Measurements from ENCODE around the gene KSR1. TPM values are rescaled to one million over a fixed set of nuclear protein-coding genes. Genes with fewer than 3 reads are reported as not detected.
A peak's percentile ranks its signal among the peaks of the same experiment; 100 is the strongest.

Gene KSR1
- polyA plus RNA-seq, 4 donors = 8.6 to 73.8 (median 12.9) TPM

DNA sequence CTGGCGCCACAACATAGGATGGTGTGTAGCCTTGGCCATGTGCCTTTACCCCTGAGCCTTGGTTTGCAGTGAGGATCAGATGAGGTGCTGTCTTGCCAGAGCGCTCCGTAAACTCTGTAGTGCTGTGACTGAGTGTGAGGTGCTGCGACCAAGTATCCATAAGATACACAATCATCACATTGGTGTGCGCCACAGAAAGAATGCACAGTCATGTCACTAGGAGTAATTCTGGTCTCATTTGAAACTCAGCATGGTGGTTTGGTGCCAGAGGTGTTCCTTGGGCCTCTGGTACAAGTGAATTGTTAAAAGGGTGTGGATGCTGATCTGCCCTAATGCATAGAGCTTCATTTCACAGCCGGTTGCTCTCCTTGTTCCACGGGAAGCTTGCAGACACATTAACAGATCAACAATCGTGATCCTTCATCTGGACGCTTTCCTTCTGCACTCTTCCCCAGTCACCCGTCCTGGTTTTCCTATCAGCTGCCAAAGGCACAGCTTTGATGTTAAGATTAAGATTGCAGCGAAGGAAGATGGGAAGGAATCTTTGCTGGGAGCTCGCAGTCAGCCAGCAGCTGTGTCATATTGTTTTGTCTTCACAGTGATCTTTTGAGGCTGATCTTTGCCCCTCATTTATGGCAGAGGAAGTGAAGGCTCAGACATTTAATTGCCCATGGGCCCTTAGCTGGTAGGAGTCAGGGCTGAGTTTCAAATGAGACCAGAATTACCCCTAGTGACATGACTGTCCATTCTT lies 79.1 kb downstream of the KSR1 start:
- peak overlapping the region; percentile 70 to 93 (median 84) for H3K27ac ChIP-seq (ENCODE audit: low read depth in 1 of 3, low read length in 2 of 3)
- no peaks in the 10 kb centered on the region for H3K27me3 ChIP-seq (ENCODE audit: control insufficient read depth in 3 of 3, insufficient read depth in 3 of 3, low read length in 3 of 3)
- H3K36me3 ChIP-seq (ENCODE audit: control insufficient read depth in 3 of 3, insufficient read depth in 2 of 3, low read depth in 1 of 3, low read length in 3 of 3) = peaks cover 0 to 9% (median 0%) of the 10 kb centered on the region in 3 donors
- 29 to 63% (median 46%) methylated on average over 12 of the region's 12 CpGs for whole genome bisulfite sequencing, 3 donors
- peak; percentile 92 for DNase-seq
- peaks cover 7 to 77% (median 21%) of the 10 kb centered on the region in 3 donors for H3K4me1 ChIP-seq (ENCODE audit: control insufficient read depth in 3 of 3, insufficient read depth in 2 of 3, low read depth in 1 of 3, low read length in 2 of 3)
- H3K4me3 ChIP-seq (ENCODE audit: low read depth in 1 of 3, low read length in 3 of 3) = no peak overlapping the region
- H3K9me3 ChIP-seq (ENCODE audit: control insufficient read depth in 2 of 2, insufficient read depth in 1 of 2, low read depth in 1 of 2, low read length in 1 of 2) = no peaks in the 10 kb centered on the region
- no peak for FAIRE-seq

DNA sequence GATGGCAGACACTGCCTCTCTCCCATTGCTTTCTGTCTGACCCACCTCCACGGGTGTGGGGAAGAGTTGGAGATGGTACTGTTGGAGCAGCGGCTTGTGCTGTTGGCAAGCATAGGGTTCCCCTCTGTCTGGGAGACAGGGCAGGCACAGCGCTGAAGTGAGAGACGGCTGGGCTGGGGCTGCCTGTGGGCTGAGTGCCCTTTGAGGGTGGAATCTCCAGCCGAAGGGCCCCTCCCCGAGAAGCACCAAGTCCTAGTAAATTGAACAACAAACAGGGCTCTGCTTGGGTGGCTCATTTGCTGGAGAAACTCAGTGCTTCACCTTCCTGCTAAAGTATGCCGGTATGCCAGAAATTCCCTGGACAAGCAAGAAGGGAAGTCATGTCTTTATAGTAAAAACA lies 79.7 kb downstream of the KSR1 start:
- Histone ChIP-seq H3K9me3 (ENCODE audit: control insufficient read depth in 2 of 2, insufficient read depth in 1 of 2, low read depth in 1 of 2, low read length in 1 of 2) (no peaks in the 10 kb centered on the region), H3K27ac (ENCODE audit: low read depth in 1 of 3, low read length in 2 of 3) (peak overlapping the region; percentile 70 to 93 (median 84)), H3K4me1 (ENCODE audit: control insufficient read depth in 3 of 3, insufficient read depth in 2 of 3, low read depth in 1 of 3, low read length in 2 of 3) (peaks cover 7 to 77% (median 24%) of the 10 kb centered on the region in 3 donors), H3K4me3 (ENCODE audit: low read depth in 1 of 3, low read length in 3 of 3) (no peak overlapping the region), H3K36me3 (ENCODE audit: control insufficient read depth in 3 of 3, insufficient read depth in 2 of 3, low read depth in 1 of 3, low read length in 3 of 3) (peaks cover 0 to 11% (median 0%) of the 10 kb centered on the region in 3 donors), H3K27me3 (ENCODE audit: control insufficient read depth in 3 of 3, insufficient read depth in 3 of 3, low read length in 3 of 3) (no peaks in the 10 kb centered on the region)
- FAIRE-seq (no peak), DNase-seq (no peak)
- WGBS, 3 donors = 16 to 50% (median 40%) methylated on average over 6 to 7 of the region's 7 CpGs

- Histone ChIP-seq H3K4me3 (ENCODE audit: low read depth in 1 of 3, low read length in 3 of 3) (no peak overlapping the region), H3K36me3 (ENCODE audit: control insufficient read depth in 3 of 3, insufficient read depth in 2 of 3, low read depth in 1 of 3, low read length in 3 of 3) (peaks cover 0 to 12% (median 0%) of the 10 kb centered on the region in 3 donors), H3K27me3 (ENCODE audit: control insufficient read depth in 3 of 3, insufficient read depth in 3 of 3, low read length in 3 of 3) (no peaks in the 10 kb centered on the region), H3K9me3 (ENCODE audit: control insufficient read depth in 2 of 2, insufficient read depth in 1 of 2, low read depth in 1 of 2, low read length in 1 of 2) (no peaks in the 10 kb centered on the region), H3K27ac (ENCODE audit: low read depth in 1 of 3, low read length in 2 of 3) (peak overlapping the region in 1 of 3 donors; percentile 93), H3K4me1 (ENCODE audit: control insufficient read depth in 3 of 3, insufficient read depth in 2 of 3, low read depth in 1 of 3, low read length in 2 of 3) (peaks cover 7 to 76% (median 26%) of the 10 kb centered on the region in 3 donors)
- FAIRE-seq (no peak), DNase-seq (no peak)
- WGBS, 3 donors = 70 to 91% (median 85%) methylated on average over 3 of the region's 3 CpGs
Observed at GRCh38 chr17:27536781-27537180, 80.5 kb downstream of the KSR1 start.

DNA sequence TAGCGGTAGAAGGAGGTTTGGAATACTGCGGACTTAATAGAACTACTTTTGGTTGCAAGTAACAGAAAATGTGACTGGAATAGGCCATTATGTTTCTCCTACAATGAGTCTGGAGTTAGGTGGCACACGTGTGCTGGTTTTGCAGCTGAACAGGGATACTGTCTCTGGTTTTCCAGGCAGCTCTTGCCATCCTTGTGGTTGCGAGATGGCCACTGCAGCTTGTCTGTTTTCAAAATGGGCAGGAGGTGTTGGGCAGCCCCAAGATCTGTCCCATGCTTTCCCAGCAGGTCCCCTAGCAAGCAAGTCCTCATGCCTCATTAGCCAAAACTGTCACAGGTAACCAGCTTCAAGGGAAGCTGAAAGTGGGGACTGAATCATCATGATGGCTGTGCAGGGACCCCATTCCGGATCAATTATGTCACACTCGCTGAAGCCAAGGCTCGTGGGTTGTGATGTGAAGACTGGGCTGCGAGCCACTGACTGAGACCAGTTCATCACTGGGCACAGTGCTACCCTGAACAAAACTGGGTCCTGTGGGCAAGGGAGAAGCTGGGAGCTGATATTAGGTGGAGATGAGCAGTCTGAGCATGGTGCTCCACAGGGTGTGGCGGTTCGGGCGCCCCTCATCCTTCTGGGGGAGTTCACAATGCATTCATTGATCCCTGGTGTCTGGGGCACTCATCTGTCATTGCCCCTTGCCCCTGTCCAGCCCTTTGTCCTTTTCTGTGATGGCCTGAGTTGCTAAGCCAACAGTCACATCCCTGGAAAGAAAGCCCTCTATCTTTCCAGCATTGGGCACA lies 82.1 kb downstream of the KSR1 start:
- WGBS, 3 donors = 87 to 89% (median 89%) methylated on average over 10 to 11 of the region's 11 CpGs
- peaks cover 0 to 16% (median 0%) of the 10 kb centered on the region in 3 donors for H3K36me3 ChIP-seq (ENCODE audit: control insufficient read depth in 3 of 3, insufficient read depth in 2 of 3, low read depth in 1 of 3, low read length in 3 of 3)
- DNase-seq = no peak
- peaks cover 12 to 71% (median 26%) of the 10 kb centered on the region in 3 donors for H3K4me1 ChIP-seq (ENCODE audit: control insufficient read depth in 3 of 3, insufficient read depth in 2 of 3, low read depth in 1 of 3, low read length in 2 of 3)
- no peak overlapping the region for H3K27ac ChIP-seq (ENCODE audit: low read depth in 1 of 3, low read length in 2 of 3)
- H3K9me3 ChIP-seq (ENCODE audit: control insufficient read depth in 2 of 2, insufficient read depth in 1 of 2, low read depth in 1 of 2, low read length in 1 of 2) = no peaks in the 10 kb centered on the region
- H3K4me3 ChIP-seq (ENCODE audit: low read depth in 1 of 3, low read length in 3 of 3) = no peak overlapping the region
- no peaks in the 10 kb centered on the region for H3K27me3 ChIP-seq (ENCODE audit: control insufficient read depth in 3 of 3, insufficient read depth in 3 of 3, low read length in 3 of 3)
- FAIRE-seq = no peak

DNA sequence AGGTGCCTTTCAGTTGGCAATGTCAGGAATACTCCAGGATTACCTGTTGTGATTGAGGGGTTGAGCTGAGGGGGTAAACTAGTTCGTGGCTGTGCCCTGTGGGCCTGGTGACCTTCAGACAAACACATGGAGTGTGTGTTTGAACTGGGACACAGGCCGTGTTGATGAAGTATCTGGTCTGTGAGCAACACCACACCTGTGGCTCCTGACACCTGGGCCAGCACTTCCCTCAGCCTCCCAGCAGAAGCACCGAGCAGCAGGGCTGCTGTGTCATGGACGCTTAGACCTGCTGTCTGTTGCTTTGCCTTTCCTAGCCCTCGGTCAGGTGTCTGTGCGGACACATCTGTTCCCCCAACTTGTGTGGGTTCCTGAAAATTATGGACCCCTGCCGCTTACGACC lies 82.9 kb downstream of the KSR1 start:
- no peak for FAIRE-seq
- Histone ChIP-seq H3K36me3 (ENCODE audit: control insufficient read depth in 3 of 3, insufficient read depth in 2 of 3, low read depth in 1 of 3, low read length in 3 of 3) (peaks cover 0 to 18% (median 0%) of the 10 kb centered on the region in 3 donors), H3K27me3 (ENCODE audit: control insufficient read depth in 3 of 3, insufficient read depth in 3 of 3, low read length in 3 of 3) (no peaks in the 10 kb centered on the region), H3K9me3 (ENCODE audit: control insufficient read depth in 2 of 2, insufficient read depth in 1 of 2, low read depth in 1 of 2, low read length in 1 of 2) (no peaks in the 10 kb centered on the region), H3K4me1 (ENCODE audit: control insufficient read depth in 3 of 3, insufficient read depth in 2 of 3, low read depth in 1 of 3, low read length in 2 of 3) (peaks cover 12 to 70% (median 26%) of the 10 kb centered on the region in 3 donors), H3K27ac (ENCODE audit: low read depth in 1 of 3, low read length in 2 of 3) (peak overlapping the region in 1 of 3 donors; percentile 81), H3K4me3 (ENCODE audit: low read depth in 1 of 3, low read length in 3 of 3) (no peak overlapping the region)
- no peak for DNase-seq
- WGBS, 3 donors = 75 to 90% (median 78%) methylated on average over 8 of the region's 8 CpGs

GRCh38 chr17:27539794-27540317 lies 83.6 kb downstream of the KSR1 start:
- Histone ChIP-seq H3K27ac (ENCODE audit: low read depth in 1 of 3, low read length in 2 of 3) (peak overlapping the region in 2 of 3 donors; percentile 71 to 81), H3K4me3 (ENCODE audit: low read depth in 1 of 3, low read length in 3 of 3) (no peak overlapping the region), H3K4me1 (ENCODE audit: control insufficient read depth in 3 of 3, insufficient read depth in 2 of 3, low read depth in 1 of 3, low read length in 2 of 3) (peaks cover 12 to 63% (median 26%) of the 10 kb centered on the region in 3 donors), H3K9me3 (ENCODE audit: control insufficient read depth in 2 of 2, insufficient read depth in 1 of 2, low read depth in 1 of 2, low read length in 1 of 2) (no peaks in the 10 kb centered on the region), H3K36me3 (ENCODE audit: control insufficient read depth in 3 of 3, insufficient read depth in 2 of 3, low read depth in 1 of 3, low read length in 3 of 3) (peaks cover 0 to 18% (median 0%) of the 10 kb centered on the region in 3 donors), H3K27me3 (ENCODE audit: control insufficient read depth in 3 of 3, insufficient read depth in 3 of 3, low read length in 3 of 3) (no peaks in the 10 kb centered on the region)
- FAIRE-seq (no peak), DNase-seq (no peak)
- WGBS, 3 donors = 51 to 60% (median 56%) methylated on average over 3 of the region's 3 CpGs

DNA sequence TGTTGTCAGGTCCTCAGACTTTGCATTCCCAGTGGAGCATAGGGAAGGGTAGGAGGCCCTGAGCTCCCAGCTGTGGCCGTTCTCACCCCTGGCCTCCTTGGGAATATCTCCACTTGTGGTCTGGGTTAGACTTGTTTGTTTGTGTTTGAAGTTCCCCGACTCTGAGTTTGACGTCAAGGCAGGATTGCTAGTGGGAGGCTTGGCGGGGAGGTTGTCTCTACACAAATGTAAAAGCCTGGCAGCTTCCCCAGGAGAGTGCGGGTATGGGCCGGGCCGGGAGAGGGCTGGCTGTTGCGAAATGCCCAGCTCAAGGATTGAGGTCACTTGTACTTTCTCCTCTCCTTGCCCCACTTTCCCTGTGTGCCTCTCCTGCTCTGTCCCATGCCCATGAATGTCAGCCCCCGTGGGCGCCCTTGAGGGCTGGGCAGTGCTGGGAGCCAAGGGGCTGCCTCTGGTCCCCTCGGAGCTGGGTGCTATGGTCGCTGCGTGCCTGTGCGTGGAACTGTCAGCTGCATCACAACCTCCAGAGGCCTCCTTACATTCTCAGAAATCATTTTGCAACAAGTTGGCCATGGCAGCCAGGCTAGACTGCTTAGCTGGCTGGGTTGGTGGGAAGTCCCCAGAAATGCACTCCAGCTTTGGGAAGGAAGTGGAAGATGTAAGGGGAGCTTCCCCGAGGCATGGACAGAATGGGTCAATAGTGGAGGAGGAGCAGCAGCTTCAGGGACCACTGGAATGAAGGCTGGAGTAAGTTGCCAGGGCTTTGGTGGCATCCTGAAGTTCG lies 84.3 kb downstream of the KSR1 start:
- Histone ChIP-seq H3K4me1 (ENCODE audit: control insufficient read depth in 3 of 3, insufficient read depth in 2 of 3, low read depth in 1 of 3, low read length in 2 of 3) (peaks cover 8 to 61% (median 21%) of the 10 kb centered on the region in 3 donors), H3K4me3 (ENCODE audit: low read depth in 1 of 3, low read length in 3 of 3) (no peak overlapping the region), H3K27ac (ENCODE audit: low read depth in 1 of 3, low read length in 2 of 3) (peak overlapping the region in 2 of 3 donors; percentile 71 to 81), H3K27me3 (ENCODE audit: control insufficient read depth in 3 of 3, insufficient read depth in 3 of 3, low read length in 3 of 3) (no peaks in the 10 kb centered on the region), H3K9me3 (ENCODE audit: control insufficient read depth in 2 of 2, insufficient read depth in 1 of 2, low read depth in 1 of 2, low read length in 1 of 2) (no peaks in the 10 kb centered on the region), H3K36me3 (ENCODE audit: control insufficient read depth in 3 of 3, insufficient read depth in 2 of 3, low read depth in 1 of 3, low read length in 3 of 3) (peaks cover 0 to 21% (median 0%) of the 10 kb centered on the region in 3 donors)
- no peak for FAIRE-seq
- peak; percentile 74 to 86 for DNase-seq
- 26 to 49% (median 42%) methylated on average over 16 of the region's 16 CpGs for WGBS, 3 donors
